HepG2 (cell line): ENCODE data around the gene GGA3. TPM values are rescaled to one million over a fixed set of nuclear protein-coding genes. Genes with fewer than 3 reads are reported as not detected.

ENCODE experiments used
- ARHGAP35 ChIP-seq: sonication (generic); formaldehyde crosslinking; IDR thresholded peaks from 2 replicates; pipeline ENCODE4 v1.9.0; 2022; ENCODE audit warnings: mild to moderate bottlenecking, inconsistent platforms, moderate library complexity, missing genetic modification reagents, borderline replicate concordance
- DZIP1 ChIP-seq: sonication (generic); formaldehyde crosslinking; IDR thresholded peaks from 2 replicates; pipeline ENCODE4 v1.5.0; 2020; ENCODE audit warnings: mild to moderate bottlenecking, missing genetic modification reagents
- GATAD2A ChIP-seq: IDR thresholded peaks from 2 replicates; pipeline ENCODE4 v1.6.1; 2016
- HDAC2 ChIP-seq: sonication (generic); formaldehyde crosslinking; IDR thresholded peaks from 2 replicates; pipeline ENCODE4 v1.4.0; 2020; ENCODE audit warnings: missing genetic modification reagents
- MEF2D ChIP-seq: sonication (generic); formaldehyde crosslinking; IDR thresholded peaks from 2 replicates; pipeline ENCODE4 v1.5.1; 2020; ENCODE audit warnings: mild to moderate bottlenecking, missing genetic modification reagents
- NAIF1 ChIP-seq: sonication (generic); formaldehyde crosslinking; IDR thresholded peaks from 2 replicates; pipeline ENCODE4 v1.5.0; 2020; ENCODE audit warnings: mild to moderate bottlenecking, missing genetic modification reagents, borderline replicate concordance
- SOX6 ChIP-seq, 2 experiments: fragments of 450-650 bp in 1 of 2; sonication (generic) in 1 of 2; formaldehyde crosslinking in 1 of 2; IDR thresholded peaks; 2 replicates each; pipeline versions ENCODE4 v1.4.0 to v1.6.1; 2017 to 2020; ENCODE audit warnings: antibody characterized with exemption in 1 of 2, mild to moderate bottlenecking in 1 of 2, missing genetic modification reagents in 1 of 2
- ZBTB21 ChIP-seq: sonication (generic); formaldehyde crosslinking; IDR thresholded peaks from 2 replicates; pipeline ENCODE4 v1.4.0; 2020; ENCODE audit warnings: missing genetic modification reagents
- ZNF12 ChIP-seq: sonication (generic); formaldehyde crosslinking; IDR thresholded peaks from 2 replicates; pipeline ENCODE4 v1.5.0; 2020; ENCODE audit warnings: missing genetic modification reagents
- ZNF563 ChIP-seq: sonication (generic); formaldehyde crosslinking; IDR thresholded peaks from 2 replicates; pipeline ENCODE4 v1.8.0; 2022; ENCODE audit warnings: mild to moderate bottlenecking, moderate library complexity, missing genetic modification reagents
- polyA plus RNA-seq, 8 experiments: library from polyadenylated mRNA; depleted of rRNA in 3 of 8; stranded (reverse) in 7 of 8; unstranded in 1 of 8; fragments of >200 nt; fragmentation: Illumina TruSeq in 4 of 8; extraction: Trizol in 4 of 8; gene quantifications; 2 replicates each; pipeline versions ENCODE4 v1.2.1 to v1.2.3, GENCODE V29; 2011 to 2016; ENCODE audit warnings: low read depth in 4 of 8, missing spikeins in 1 of 8, mixed read lengths in 1 of 8; ENCODE audit not compliant: insufficient read depth in 1 of 8
- total RNA-seq, 5 experiments: library from RNA; depleted of rRNA; stranded (reverse); fragments of >200 nt; fragmentation: Illumina TruSeq; extraction: Trizol; gene quantifications; 2 replicates each; pipeline ENCODE4 v1.2.3, GENCODE V29; 2016; ENCODE audit warnings: low read depth in 1 of 5
- TF ChIP-seq, protein P1 (sequence below): IDR thresholded peaks from 2 replicates; pipeline ENCODE4 v1.6.1; 2016; ENCODE audit warnings: missing compliant biosample characterization, missing genetic modification reagents, borderline replicate concordance
- TF ChIP-seq, protein P2 (sequence below): IDR thresholded peaks from 2 replicates; pipeline ENCODE4 v1.4.0; 2020; ENCODE audit warnings: mild to moderate bottlenecking, missing genetic modification reagents
- TF ChIP-seq, protein P3 (sequence below): sonication (generic); formaldehyde crosslinking; IDR thresholded peaks from 2 replicates; pipeline ENCODE4 v1.5.1; 2020; ENCODE audit warnings: mild to moderate bottlenecking, missing genetic modification reagents, borderline replicate concordance

The GGA3 gene
- total and polyA plus RNA-seq, 2 of the 13 experiments (the other 11 are each of a cell fraction or from before 2014, with no cell fraction given): 28.4 to 43.7 TPM

GRCh38 chr17:75261336-75262111 is at the start of gene GGA3, which contains the start of gene MRPS7 (continued):
- TF ChIP-seq, protein P1, sequence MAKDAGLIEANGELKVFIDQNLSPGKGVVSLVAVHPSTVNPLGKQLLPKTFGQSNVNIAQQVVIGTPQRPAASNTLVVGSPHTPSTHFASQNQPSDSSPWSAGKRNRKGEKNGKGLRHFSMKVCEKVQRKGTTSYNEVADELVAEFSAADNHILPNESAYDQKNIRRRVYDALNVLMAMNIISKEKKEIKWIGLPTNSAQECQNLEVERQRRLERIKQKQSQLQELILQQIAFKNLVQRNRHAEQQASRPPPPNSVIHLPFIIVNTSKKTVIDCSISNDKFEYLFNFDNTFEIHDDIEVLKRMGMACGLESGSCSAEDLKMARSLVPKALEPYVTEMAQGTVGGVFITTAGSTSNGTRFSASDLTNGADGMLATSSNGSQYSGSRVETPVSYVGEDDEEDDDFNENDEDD (CRISPR knock-in tag): peak; percentile 43; the same call in 1 of the 2 replicates
- no peak for TF ChIP-seq SOX6 (IDR thresholded peaks at IDR 0.05)
- peak; percentile 59 for TF ChIP-seq SOX6 (CRISPR knock-in tag; IDR thresholded peaks at IDR 0.05)
- TF ChIP-seq NAIF1 (CRISPR knock-in tag): peak; percentile 69; the same call in 1 of the 2 replicates
- peak; percentile 97 for TF ChIP-seq DZIP1 (CRISPR knock-in tag)
- TF ChIP-seq ARHGAP35 (CRISPR knock-in tag): no peak; the same call in 1 of the 2 replicates
- no peak; the same call in none of the 2 replicates for TF ChIP-seq GATAD2A (CRISPR knock-in tag)
- TF ChIP-seq ZNF563: peak; percentile 89
- peak; percentile 13; the same call in 1 of the 2 replicates for TF ChIP-seq HDAC2 (CRISPR knock-in tag)
- TF ChIP-seq ZNF12 (CRISPR knock-in tag): peak; percentile 11
- TF ChIP-seq ZBTB21 (CRISPR knock-in tag): no peak
- TF ChIP-seq, protein P2, sequence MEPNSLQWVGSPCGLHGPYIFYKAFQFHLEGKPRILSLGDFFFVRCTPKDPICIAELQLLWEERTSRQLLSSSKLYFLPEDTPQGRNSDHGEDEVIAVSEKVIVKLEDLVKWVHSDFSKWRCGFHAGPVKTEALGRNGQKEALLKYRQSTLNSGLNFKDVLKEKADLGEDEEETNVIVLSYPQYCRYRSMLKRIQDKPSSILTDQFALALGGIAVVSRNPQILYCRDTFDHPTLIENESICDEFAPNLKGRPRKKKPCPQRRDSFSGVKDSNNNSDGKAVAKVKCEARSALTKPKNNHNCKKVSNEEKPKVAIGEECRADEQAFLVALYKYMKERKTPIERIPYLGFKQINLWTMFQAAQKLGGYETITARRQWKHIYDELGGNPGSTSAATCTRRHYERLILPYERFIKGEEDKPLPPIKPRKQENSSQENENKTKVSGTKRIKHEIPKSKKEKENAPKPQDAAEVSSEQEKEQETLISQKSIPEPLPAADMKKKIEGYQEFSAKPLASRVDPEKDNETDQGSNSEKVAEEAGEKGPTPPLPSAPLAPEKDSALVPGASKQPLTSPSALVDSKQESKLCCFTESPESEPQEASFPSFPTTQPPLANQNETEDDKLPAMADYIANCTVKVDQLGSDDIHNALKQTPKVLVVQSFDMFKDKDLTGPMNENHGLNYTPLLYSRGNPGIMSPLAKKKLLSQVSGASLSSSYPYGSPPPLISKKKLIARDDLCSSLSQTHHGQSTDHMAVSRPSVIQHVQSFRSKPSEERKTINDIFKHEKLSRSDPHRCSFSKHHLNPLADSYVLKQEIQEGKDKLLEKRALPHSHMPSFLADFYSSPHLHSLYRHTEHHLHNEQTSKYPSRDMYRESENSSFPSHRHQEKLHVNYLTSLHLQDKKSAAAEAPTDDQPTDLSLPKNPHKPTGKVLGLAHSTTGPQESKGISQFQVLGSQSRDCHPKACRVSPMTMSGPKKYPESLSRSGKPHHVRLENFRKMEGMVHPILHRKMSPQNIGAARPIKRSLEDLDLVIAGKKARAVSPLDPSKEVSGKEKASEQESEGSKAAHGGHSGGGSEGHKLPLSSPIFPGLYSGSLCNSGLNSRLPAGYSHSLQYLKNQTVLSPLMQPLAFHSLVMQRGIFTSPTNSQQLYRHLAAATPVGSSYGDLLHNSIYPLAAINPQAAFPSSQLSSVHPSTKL (CRISPR knock-in tag): peak; percentile 2; the same call in 1 of the 2 replicates
- TF ChIP-seq MEF2D (CRISPR knock-in tag): peak; percentile 73; the same call in 1 of the 2 replicates
- TF ChIP-seq, protein P3, sequence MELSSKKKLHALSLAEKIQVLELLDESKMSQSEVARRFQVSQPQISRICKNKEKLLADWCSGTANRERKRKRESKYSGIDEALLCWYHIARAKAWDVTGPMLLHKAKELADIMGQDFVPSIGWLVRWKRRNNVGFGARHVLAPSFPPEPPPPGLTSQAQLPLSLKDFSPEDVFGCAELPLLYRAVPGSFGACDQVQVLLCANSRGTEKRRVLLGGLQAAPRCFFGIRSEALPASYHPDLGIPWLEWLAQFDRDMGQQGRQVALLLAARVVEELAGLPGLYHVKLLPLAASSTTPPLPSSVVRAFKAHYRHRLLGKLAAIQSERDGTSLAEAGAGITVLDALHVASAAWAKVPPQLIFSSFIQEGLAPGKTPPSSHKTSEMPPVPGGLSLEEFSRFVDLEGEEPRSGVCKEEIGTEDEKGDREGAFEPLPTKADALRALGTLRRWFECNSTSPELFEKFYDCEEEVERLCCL (CRISPR knock-in tag): peak; percentile 67; the same call in 1 of the 2 replicates
